OCI-LY1 (cell line): ENCODE results near the gene FABP7.

Source experiments
- H2AFZ ChIP-seq: fragments of 200-600 bp; sonication (generic), shearing (Covaris generic); 2 replicates; pipeline ENCODE4 v1.6.0; 2014; ENCODE audit warnings: antibody characterized with exemption, mild to moderate bottlenecking, low read length
- H3F3A ChIP-seq: fragments of 200-600 bp; sonication (generic), shearing (Covaris generic); 2 replicates; pipeline ENCODE4 v1.6.0; 2014; ENCODE audit warnings: mild to moderate bottlenecking, antibody characterized with exemption, low read length, moderate library complexity; ENCODE audit not compliant: insufficient read depth
- H3K27ac ChIP-seq: fragments of 200-600 bp; sonication (generic); 2 replicates; pipeline ENCODE4 v1.5.1; 2014; ENCODE audit warnings: low read length, mixed run types, mild to moderate bottlenecking, low read depth; ENCODE audit not compliant: poor library complexity, severe bottlenecking
- H3K27me3 ChIP-seq: fragments of 200-600 bp; sonication (generic); 2 replicates; pipeline ENCODE4 v1.6.0; 2014; ENCODE audit warnings: antibody characterized with exemption, mild to moderate bottlenecking, low read length, moderate library complexity; ENCODE audit not compliant: insufficient read depth
- H3K36me3 ChIP-seq: fragments of 200-600 bp; sonication (generic); 2 replicates; pipeline ENCODE4 v1.6.1; 2014; ENCODE audit warnings: mild to moderate bottlenecking, antibody characterized with exemption, low read length, moderate library complexity, mixed read lengths; ENCODE audit not compliant: insufficient read depth
- H3K4me1 ChIP-seq: fragments of 200-600 bp; sonication (generic); 2 replicates; pipeline ENCODE4 v1.5.1; 2014; ENCODE audit warnings: mild to moderate bottlenecking, low read length, moderate library complexity; ENCODE audit not compliant: insufficient read depth, severe bottlenecking
- H3K4me2 ChIP-seq: fragments of 200-600 bp; sonication (generic), shearing (Covaris generic); 2 replicates; pipeline ENCODE4 v1.6.1; 2014; ENCODE audit warnings: low read length
- H3K4me3 ChIP-seq: fragments of 200-600 bp; sonication (generic); 2 replicates; pipeline ENCODE4 v1.5.1; 2014; ENCODE audit warnings: low read length, low read depth, mild to moderate bottlenecking, mixed read lengths; ENCODE audit not compliant: poor library complexity, severe bottlenecking
- H3K79me2 ChIP-seq: fragments of 200-600 bp; shearing (Covaris generic); 2 replicates; pipeline ENCODE4 v1.6.1; 2016; ENCODE audit warnings: mixed run types, low read length, mixed read lengths; ENCODE audit not compliant: insufficient read depth
- H3K9ac ChIP-seq: fragments of 200-600 bp; sonication (generic), shearing (Covaris generic); 2 replicates; pipeline ENCODE4 v1.6.1; 2014; ENCODE audit warnings: mild to moderate bottlenecking, low read length, mixed read lengths
- H3K9me2 ChIP-seq: fragments of 200-600 bp; sonication (generic), shearing (Covaris generic); 2 replicates; pipeline ENCODE4 v1.6.1; 2014; ENCODE audit warnings: low read depth, mild to moderate bottlenecking, low read length, mixed read lengths
- H3K9me3 ChIP-seq: fragments of 200-600 bp; shearing (Covaris generic); 2 replicates; pipeline ENCODE4 v1.6.1; 2014; ENCODE audit warnings: low read length, mixed read lengths
- H4K20me1 ChIP-seq: fragments of 200-600 bp; sonication (generic), shearing (Covaris generic); 2 replicates; pipeline ENCODE4 v1.6.0; 2016; ENCODE audit warnings: mild to moderate bottlenecking, low read length; ENCODE audit not compliant: insufficient read depth
- CTCF ChIP-seq: fragments of 200-600 bp; sonication (generic), shearing (Covaris generic); IDR thresholded peaks from 2 replicates; pipeline ENCODE4 v1.5.1; 2017; ENCODE audit warnings: mild to moderate bottlenecking, antibody characterized with exemption, low read length, moderate library complexity, mixed read lengths
- EZH2 ChIP-seq: fragments of 200-600 bp; sonication (generic), shearing (Covaris generic); IDR thresholded peaks from 2 replicates; pipeline ENCODE4 v1.8.0; 2017; ENCODE audit warnings: borderline replicate concordance, mixed run types, mild to moderate bottlenecking, antibody characterized with exemption, low read length, moderate library complexity, mixed read lengths

Gene FABP7

GRCh38 chr6:122829456-122829855 lies 49.9 kb downstream of the FABP7 start:
- no peaks in the 10 kb centered on the region for H3K79me2 ChIP-seq
- no peaks in the 10 kb centered on the region for H3K9me2 ChIP-seq
- no peak overlapping the region for H3K4me2 ChIP-seq
- H2AFZ ChIP-seq, result no peak overlapping the region
- H3K27ac ChIP-seq, result no peak overlapping the region
- TF ChIP-seq CTCF (no peak), EZH2 (no peak)
- H3K4me3 ChIP-seq, result no peak overlapping the region
- no peaks in the 10 kb centered on the region for H3F3A ChIP-seq
- no peaks in the 10 kb centered on the region for H4K20me1 ChIP-seq
- H3K4me1 ChIP-seq, result no peaks in the 10 kb centered on the region
- H3K36me3 ChIP-seq, result no peaks in the 10 kb centered on the region
- H3K27me3 ChIP-seq, result no peaks in the 10 kb centered on the region
- no peaks in the 10 kb centered on the region for H3K9me3 ChIP-seq
- no peak overlapping the region for H3K9ac ChIP-seq

GRCh38 chr6:122831511-122831910 lies 52.0 kb downstream of the FABP7 start:
- H3K36me3 ChIP-seq, result no peaks in the 10 kb centered on the region
- H3F3A ChIP-seq, result no peaks in the 10 kb centered on the region
- no peaks in the 10 kb centered on the region for H3K27me3 ChIP-seq
- H3K9me3 ChIP-seq, result no peaks in the 10 kb centered on the region
- H3K4me1 ChIP-seq, result no peaks in the 10 kb centered on the region
- H4K20me1 ChIP-seq, result no peaks in the 10 kb centered on the region
- H3K4me2 ChIP-seq, result no peak overlapping the region
- no peak overlapping the region for H2AFZ ChIP-seq
- no peaks in the 10 kb centered on the region for H3K9me2 ChIP-seq
- no peak overlapping the region for H3K9ac ChIP-seq
- H3K4me3 ChIP-seq, result no peak overlapping the region
- no peaks in the 10 kb centered on the region for H3K79me2 ChIP-seq
- no peak overlapping the region for H3K27ac ChIP-seq
- TF ChIP-seq EZH2, result no peak
- no peak for TF ChIP-seq CTCF

- no peaks in the 10 kb centered on the region for H3K9me3 ChIP-seq
- H3K27me3 ChIP-seq, result no peaks in the 10 kb centered on the region
- no peak overlapping the region for H3K4me2 ChIP-seq
- TF ChIP-seq CTCF (no peak), EZH2 (no peak)
- H3F3A ChIP-seq, result no peaks in the 10 kb centered on the region
- H3K27ac ChIP-seq, result no peak overlapping the region
- no peaks in the 10 kb centered on the region for H3K79me2 ChIP-seq
- no peaks in the 10 kb centered on the region for H3K4me1 ChIP-seq
- no peaks in the 10 kb centered on the region for H3K36me3 ChIP-seq
- no peak overlapping the region for H3K9ac ChIP-seq
- no peaks in the 10 kb centered on the region for H3K9me2 ChIP-seq
- H4K20me1 ChIP-seq, result no peaks in the 10 kb centered on the region
- no peak overlapping the region for H3K4me3 ChIP-seq
- no peak overlapping the region for H2AFZ ChIP-seq
These were observed 52.9 kb downstream of the FABP7 start for GRCh38 chr6:122832459-122832858.
